ENCODE results near the gene ACKR4. TPM values are rescaled to one million over a fixed set of nuclear protein-coding genes. Genes with fewer than 3 reads are reported as not detected.

The ACKR4 gene
- total RNA-seq, 1 experiment from 2014 or later, result 4.9 TPM

- no peak overlapping the region for H3K4me3 Mint-ChIP-seq (ENCODE audit: low read depth, unreplicated experiment)
- CTCF ChIA-PET, result no interaction called here
Observed at GRCh38 chr3:132561003-132561402, 36.1 kb upstream of the ACKR4 start.

GRCh38 chr3:132563420-132564069 lies 33.5 kb upstream of the ACKR4 start:
- no peak overlapping the region for H3K4me3 Mint-ChIP-seq (ENCODE audit: low read depth, unreplicated experiment)
- no peak for DNase-seq
- intact Hi-C loops (cut with micrococcal nuclease; ENCODE audit: unreplicated experiment), result no loop called here
- no peaks in the 10 kb centered on the region for H3K4me1 Mint-ChIP-seq (ENCODE audit: low read depth, unreplicated experiment)
- TF ChIP-seq CTCF (IDR thresholded peaks at IDR 0.05; ENCODE audit: unreplicated experiment), result no peak
- no peak overlapping the region for H3K27ac Mint-ChIP-seq (ENCODE audit: unreplicated experiment)
- CTCF ChIA-PET, result no interaction called here
- H3K27me3 Mint-ChIP-seq (ENCODE audit: unreplicated experiment), result no peaks in the 10 kb centered on the region
- no TSS peak for BruUV-seq (replicated peaks)
- no peaks in the 10 kb centered on the region for H3K36me3 Mint-ChIP-seq (ENCODE audit: insufficient read depth, unreplicated experiment)
- no peaks in the 10 kb centered on the region for H3K9me3 Mint-ChIP-seq (ENCODE audit: low read depth, unreplicated experiment)

More at GRCh38 chr3:132561003-132561402, 36.1 kb upstream of the ACKR4 start:
- no peak for DNase-seq
- intact Hi-C loops (cut with micrococcal nuclease; ENCODE audit: unreplicated experiment), result no loop called here
- no TSS peak for BruUV-seq (replicated peaks)
- Mint-ChIP-seq H3K9me3 (ENCODE audit: low read depth, unreplicated experiment) (no peaks in the 10 kb centered on the region), H3K27ac (ENCODE audit: unreplicated experiment) (no peak overlapping the region), H3K4me1 (ENCODE audit: low read depth, unreplicated experiment) (no peaks in the 10 kb centered on the region), H3K36me3 (ENCODE audit: insufficient read depth, unreplicated experiment) (no peaks in the 10 kb centered on the region), H3K27me3 (ENCODE audit: unreplicated experiment) (no peaks in the 10 kb centered on the region)
- TF ChIP-seq CTCF (IDR thresholded peaks at IDR 0.05; ENCODE audit: unreplicated experiment), result no peak

- H3K36me3 Mint-ChIP-seq (ENCODE audit: insufficient read depth, unreplicated experiment), result no peaks in the 10 kb centered on the region
- no peak overlapping the region for H3K4me3 Mint-ChIP-seq (ENCODE audit: low read depth, unreplicated experiment)
- no peaks in the 10 kb centered on the region for H3K27me3 Mint-ChIP-seq (ENCODE audit: unreplicated experiment)
- no peaks in the 10 kb centered on the region for H3K4me1 Mint-ChIP-seq (ENCODE audit: low read depth, unreplicated experiment)
- DNase-seq, result no peak
- H3K9me3 Mint-ChIP-seq (ENCODE audit: low read depth, unreplicated experiment), result no peaks in the 10 kb centered on the region
- TF ChIP-seq CTCF (IDR thresholded peaks at IDR 0.05; ENCODE audit: unreplicated experiment), result no peak
- CTCF ChIA-PET, result no interaction called here
- no peak overlapping the region for H3K27ac Mint-ChIP-seq (ENCODE audit: unreplicated experiment)
- no TSS peak for BruUV-seq (replicated peaks)
- intact Hi-C loops (cut with micrococcal nuclease; ENCODE audit: unreplicated experiment), result no loop called here
Observed at GRCh38 chr3:132564070-132564465, 33.0 kb upstream of the ACKR4 start.

GRCh38 chr3:132568422-132568821 lies 28.6 kb upstream of the ACKR4 start:
- Mint-ChIP-seq H3K36me3 (ENCODE audit: insufficient read depth, unreplicated experiment) (no peaks in the 10 kb centered on the region), H3K27me3 (ENCODE audit: unreplicated experiment) (no peaks in the 10 kb centered on the region), H3K27ac (ENCODE audit: unreplicated experiment) (no peak overlapping the region), H3K9me3 (ENCODE audit: low read depth, unreplicated experiment) (peaks cover 2% of the 10 kb centered on the region), H3K4me3 (ENCODE audit: low read depth, unreplicated experiment) (no peak overlapping the region), H3K4me1 (ENCODE audit: low read depth, unreplicated experiment) (no peaks in the 10 kb centered on the region)
- intact Hi-C loops (cut with micrococcal nuclease; ENCODE audit: unreplicated experiment), result no loop called here
- TF ChIP-seq CTCF (IDR thresholded peaks at IDR 0.05; ENCODE audit: unreplicated experiment), result no peak
- CTCF ChIA-PET, result interaction anchor here (0.6 kb wide), 1 partner anchor 19 kb away, joined by 3 read pairs; no protein-coding TSS in a partner anchor
- no peak for DNase-seq
- no TSS peak for BruUV-seq (replicated peaks)
